H1 (cell line): ENCODE measurements around the gene PATJ. TPM values are rescaled to one million over a fixed set of nuclear protein-coding genes. Genes with fewer than 3 reads are reported as not detected.

Experiments
- FOSL1 ChIP-seq: IDR thresholded peaks from 2 replicates; pipeline ENCODE4 v1.6.1; 2011; ENCODE audit warnings: mild to moderate bottlenecking, low read depth, low read length, moderate library complexity; ENCODE audit not compliant: insufficient read depth
- SIN3A ChIP-seq, 2 experiments: IDR thresholded peaks in 1 of 2; conservative IDR thresholded peaks in 1 of 2; 2 replicates each; pipeline ENCODE4 v1.6.1; 2011 to 2012; ENCODE audit warnings: low read length in 2 of 2, improper control_type of control experiment in 1 of 2, low read depth in 1 of 2, mild to moderate bottlenecking in 1 of 2
- SP2 ChIP-seq: IDR thresholded peaks from 2 replicates; pipeline ENCODE4 v1.6.1; 2012; ENCODE audit warnings: mild to moderate bottlenecking, low read length, inconsistent platforms
- SUZ12 ChIP-seq: fragments of 200-600 bp; sonication (generic); IDR thresholded peaks from 2 replicates; pipeline ENCODE4 v1.6.1; 2012; ENCODE audit warnings: mild to moderate bottlenecking, inconsistent platforms, low read length, moderate library complexity, mixed read lengths
- polyA plus RNA-seq, 7 experiments: library from polyadenylated mRNA; depleted of rRNA in 3 of 7; stranded (reverse) in 5 of 7; unstranded in 2 of 7; fragments of >200 nt in 5 of 7; fragments of 200-250 nt in 2 of 7; gene quantifications; 1 replicate in 5 of 7; 2 replicates in 1 of 7; 4 replicates in 1 of 7; pipeline versions ENCODE4 v1.2.1 to v1.2.3, GENCODE V29; 2011 to 2013; ENCODE audit warnings: missing spikeins in 2 of 7, mixed read lengths in 2 of 7
- total RNA-seq: library from RNA; stranded (reverse); fragmentation: NEBNext Ultra II Directional; extraction: Animal tissue kit (Norgen Biotek cat#: 25700); gene quantifications from 2 replicates; pipeline ENCODE4 v1.2.1, GENCODE V29; 2021

PATJ gene
- total and polyA plus RNA-seq, 2 of the 8 experiments (the other 6 are each of a cell fraction or from before 2014, with no cell fraction given), result 8.2 to 55.6 TPM

- no peak for TF ChIP-seq FOSL1
- TF ChIP-seq SP2, result no peak
- no peak for TF ChIP-seq SIN3A (conservative IDR thresholded peaks at IDR 0.05 in 1 of 2, IDR thresholded peaks at IDR 0.05 in 1 of 2; ENCODE audit: low read depth in 1 of 2, low read length in 2 of 2)
- TF ChIP-seq SUZ12, result no peak
- TF ChIP-seq, all 59 proteins: peak for 4
Observed at GRCh38 chr1:62176597-62177312, 434.5 kb downstream of the PATJ start (continued).
